Cardiac muscle cell (in vitro differentiated cells and primary cell): Measurements from ENCODE around the gene FADS2. TPM values are rescaled to one million over a fixed set of nuclear protein-coding genes. Genes with fewer than 3 reads are reported as not detected.

Source experiments
- DNase-seq, 2 donors: peaks; one replicate each; pipeline versions ENCODE4 v3.0.0 to v3.0.0-alpha.2; 2010 to 2017; ENCODE audit warnings: low read depth in 1 of 2, low spot score in 1 of 2
- H3K27ac ChIP-seq: fragments of 200-600 bp; sonication (generic); 2 replicates; pipeline ENCODE4 v1.5.1; 2016
- H3K27me3 ChIP-seq: fragments of 200-600 bp; sonication (generic); 2 replicates; pipeline ENCODE4 v1.6.0; 2016; ENCODE audit warnings: control low read depth
- H3K36me3 ChIP-seq: fragments of 200-600 bp; sonication (generic); 2 replicates; pipeline ENCODE4 v1.5.1; 2016; ENCODE audit warnings: control low read depth
- H3K4me1 ChIP-seq: fragments of 200-600 bp; sonication (generic); 2 replicates; pipeline ENCODE4 v1.8.1; 2017; ENCODE audit warnings: low read depth, mild to moderate bottlenecking, mixed run types
- H3K4me3 ChIP-seq: fragments of 200-600 bp; sonication (generic); 2 replicates; pipeline ENCODE4 v1.5.1; 2016; ENCODE audit warnings: mild to moderate bottlenecking
- H3K9me3 ChIP-seq: fragments of 200-600 bp; sonication (generic); 2 replicates; pipeline ENCODE4 v1.5.1; 2017; ENCODE audit warnings: low read depth, mild to moderate bottlenecking, control low read depth
- polyA plus RNA-seq: library from polyadenylated mRNA; unstranded; fragments of >200 nt; fragmentation: Nextera tagmentation; extraction: Ambion mirVana; gene quantifications from 2 replicates; pipeline ENCODE4 v1.2.1, GENCODE V29; 2016
- total RNA-seq: library from RNA; depleted of rRNA; stranded (reverse); fragments of >200 nt; gene quantifications from 2 replicates; pipeline ENCODE4 v1.2.3, GENCODE V29; 2016
- TF ChIP-seq, protein P1 (sequence below): IDR thresholded peaks from 2 replicates; pipeline ENCODE4 v1.5.1; 2012; ENCODE audit warnings: low read depth, mild to moderate bottlenecking, low read length

FADS2 gene
- total and polyA plus RNA-seq, 2 experiments from 2014 or later = 103 to 262 TPM

DNA sequence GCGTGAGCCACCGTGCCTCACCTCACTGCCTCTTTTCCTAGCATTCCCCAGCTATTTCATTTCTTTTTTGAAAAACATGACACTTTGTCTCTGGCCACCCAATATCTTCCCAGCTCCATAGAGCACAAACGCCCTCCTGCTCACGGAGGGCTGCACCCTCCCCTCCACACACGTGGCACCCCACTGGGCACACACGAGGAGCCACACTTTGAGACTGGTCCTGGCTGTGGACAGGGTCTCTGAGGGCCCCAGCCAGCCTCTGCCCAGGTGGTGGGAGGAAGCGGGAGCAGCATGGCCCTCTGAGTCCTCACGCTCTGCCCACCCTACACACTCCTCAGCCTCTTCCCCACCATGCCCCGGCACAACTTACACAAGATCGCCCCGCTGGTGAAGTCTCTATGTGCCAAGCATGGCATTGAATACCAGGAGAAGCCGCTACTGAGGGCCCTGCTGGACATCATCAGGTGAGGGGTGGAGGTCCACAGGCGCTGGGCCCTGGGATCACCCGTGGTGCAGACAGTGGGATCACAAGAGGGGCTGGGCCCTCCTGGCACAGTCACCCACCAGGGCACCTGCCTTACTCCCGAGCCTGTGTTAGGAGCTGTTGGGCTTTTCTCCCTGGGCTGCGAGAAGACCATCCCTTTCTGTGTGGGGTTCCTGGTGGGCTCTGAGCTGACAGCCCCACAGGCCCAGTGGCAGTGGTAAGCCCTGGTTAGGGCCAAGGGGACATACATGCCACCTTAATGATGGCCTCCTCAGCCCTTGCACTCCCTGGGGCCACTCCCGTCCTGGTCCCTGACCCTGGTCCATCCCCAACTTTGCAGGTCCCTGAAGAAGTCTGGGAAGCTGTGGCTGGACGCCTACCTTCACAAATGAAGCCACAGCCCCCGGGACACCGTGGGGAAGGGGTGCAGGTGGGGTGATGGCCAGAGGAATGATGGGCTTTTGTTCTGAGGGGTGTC lies 37.0 kb downstream of the FADS2 start:
- peaks cover 28% of the 10 kb centered on the region for H3K4me1 ChIP-seq
- H3K27ac ChIP-seq = no peak overlapping the region
- no peak for DNase-seq
- no peaks in the 10 kb centered on the region for H3K27me3 ChIP-seq
- no peak overlapping the region for H3K4me3 ChIP-seq
- H3K9me3 ChIP-seq = no peaks in the 10 kb centered on the region
- TF ChIP-seq, protein P1, sequence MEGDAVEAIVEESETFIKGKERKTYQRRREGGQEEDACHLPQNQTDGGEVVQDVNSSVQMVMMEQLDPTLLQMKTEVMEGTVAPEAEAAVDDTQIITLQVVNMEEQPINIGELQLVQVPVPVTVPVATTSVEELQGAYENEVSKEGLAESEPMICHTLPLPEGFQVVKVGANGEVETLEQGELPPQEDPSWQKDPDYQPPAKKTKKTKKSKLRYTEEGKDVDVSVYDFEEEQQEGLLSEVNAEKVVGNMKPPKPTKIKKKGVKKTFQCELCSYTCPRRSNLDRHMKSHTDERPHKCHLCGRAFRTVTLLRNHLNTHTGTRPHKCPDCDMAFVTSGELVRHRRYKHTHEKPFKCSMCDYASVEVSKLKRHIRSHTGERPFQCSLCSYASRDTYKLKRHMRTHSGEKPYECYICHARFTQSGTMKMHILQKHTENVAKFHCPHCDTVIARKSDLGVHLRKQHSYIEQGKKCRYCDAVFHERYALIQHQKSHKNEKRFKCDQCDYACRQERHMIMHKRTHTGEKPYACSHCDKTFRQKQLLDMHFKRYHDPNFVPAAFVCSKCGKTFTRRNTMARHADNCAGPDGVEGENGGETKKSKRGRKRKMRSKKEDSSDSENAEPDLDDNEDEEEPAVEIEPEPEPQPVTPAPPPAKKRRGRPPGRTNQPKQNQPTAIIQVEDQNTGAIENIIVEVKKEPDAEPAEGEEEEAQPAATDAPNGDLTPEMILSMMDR = no peak
- peaks cover 13% of the 10 kb centered on the region for H3K36me3 ChIP-seq

DNA sequence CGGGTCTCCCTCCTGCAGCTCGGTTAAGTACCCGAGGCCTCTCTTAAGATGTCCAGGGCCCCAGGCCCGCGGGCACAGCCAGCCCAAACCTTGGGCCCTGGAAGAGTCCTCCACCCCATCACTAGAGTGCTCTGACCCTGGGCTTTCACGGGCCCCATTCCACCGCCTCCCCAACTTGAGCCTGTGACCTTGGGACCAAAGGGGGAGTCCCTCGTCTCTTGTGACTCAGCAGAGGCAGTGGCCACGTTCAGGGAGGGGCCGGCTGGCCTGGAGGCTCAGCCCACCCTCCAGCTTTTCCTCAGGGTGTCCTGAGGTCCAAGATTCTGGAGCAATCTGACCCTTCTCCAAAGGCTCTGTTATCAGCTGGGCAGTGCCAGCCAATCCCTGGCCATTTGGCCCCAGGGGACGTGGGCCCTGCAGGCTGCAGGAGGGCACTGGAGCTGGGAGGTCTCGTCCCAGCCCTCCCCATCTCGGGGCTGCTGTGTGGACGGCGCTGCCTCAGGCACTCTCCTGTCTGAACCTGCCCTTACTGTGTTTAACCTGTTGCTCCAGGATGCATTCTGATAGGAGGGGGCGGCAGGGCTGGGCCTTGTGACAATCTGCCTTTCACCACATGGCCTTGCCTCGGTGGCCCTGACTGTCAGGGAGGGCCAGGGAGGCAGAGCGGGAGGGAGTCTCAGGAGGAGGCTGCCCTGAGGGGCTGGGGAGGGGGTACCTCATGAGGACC lies 38.3 kb downstream of the FADS2 start:
- Histone ChIP-seq H3K4me3 (no peak overlapping the region), H3K27ac (no peak overlapping the region), H3K27me3 (no peaks in the 10 kb centered on the region), H3K9me3 (no peaks in the 10 kb centered on the region), H3K4me1 (peaks cover 39% of the 10 kb centered on the region), H3K36me3 (peaks cover 8% of the 10 kb centered on the region)
- no peak for DNase-seq
- TF ChIP-seq, protein P1 = no peak

DNA sequence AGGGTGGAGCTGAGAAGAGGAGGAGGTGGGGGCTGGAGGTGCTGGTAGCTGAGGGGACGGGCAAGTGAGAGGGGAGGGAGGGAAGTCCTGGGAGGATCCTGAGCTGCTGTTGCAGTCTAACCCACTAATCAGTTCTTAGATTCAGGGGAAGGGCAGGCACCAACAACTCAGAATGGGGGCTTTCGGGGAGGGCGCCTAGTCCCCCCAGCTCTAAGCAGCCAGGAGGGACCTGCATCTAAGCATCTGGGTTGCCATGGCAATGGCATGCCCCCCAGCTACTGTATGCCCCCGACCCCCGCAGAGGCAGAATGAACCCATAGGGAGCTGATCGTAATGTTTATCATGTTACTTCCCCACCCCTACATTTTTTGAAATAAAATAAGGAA lies 38.9 kb downstream of the FADS2 start:
- no peaks in the 10 kb centered on the region for H3K9me3 ChIP-seq
- no peak overlapping the region for H3K27ac ChIP-seq
- DNase-seq = no peak

DNA sequence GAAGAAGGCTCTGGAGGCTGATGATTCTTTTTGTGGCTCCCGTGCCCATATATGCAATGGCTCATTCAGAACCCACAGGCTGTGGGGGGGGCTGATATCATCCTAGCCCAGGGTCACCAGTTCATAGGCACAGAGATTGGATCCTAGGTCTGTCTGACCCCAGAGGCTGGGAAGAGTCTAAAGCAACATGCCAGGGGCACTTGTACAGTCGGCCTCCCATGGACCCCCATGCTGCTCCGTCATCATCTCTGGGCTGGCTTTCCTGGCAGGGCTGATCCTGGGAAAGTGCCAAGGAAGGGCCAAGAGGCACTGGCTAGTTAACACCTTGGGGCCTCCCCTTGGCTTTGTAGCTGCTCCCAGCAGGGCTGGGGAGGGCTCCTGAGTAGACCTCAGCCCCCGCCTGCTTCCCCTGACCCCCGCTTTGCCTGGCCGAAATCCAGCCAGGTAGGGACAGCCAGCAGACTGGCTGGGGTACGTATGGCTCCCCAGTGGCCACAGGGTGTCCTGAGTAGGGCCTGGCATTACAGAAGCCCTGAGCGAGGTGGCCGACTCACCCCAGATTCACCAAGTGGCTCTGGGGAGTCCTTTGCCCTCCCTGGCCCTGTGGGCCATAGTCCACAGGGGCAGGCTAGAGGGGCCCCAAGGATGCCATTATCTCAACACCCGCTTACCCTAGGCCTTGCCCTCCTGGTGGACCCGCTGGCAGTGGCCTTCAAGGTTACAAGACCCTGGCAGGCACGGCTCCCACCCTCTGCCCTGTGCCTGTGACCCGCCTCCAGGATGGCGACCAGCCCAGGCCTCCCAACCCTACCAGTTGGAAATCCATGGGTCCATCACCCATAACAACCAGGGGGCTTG lies 40.7 kb downstream of the FADS2 start:
- H3K27me3 ChIP-seq = no peaks in the 10 kb centered on the region
- DNase-seq = no peak
- TF ChIP-seq, protein P1 = no peak
- no peaks in the 10 kb centered on the region for H3K9me3 ChIP-seq
- H3K4me1 ChIP-seq = peaks cover 27% of the 10 kb centered on the region
- no peak overlapping the region for H3K4me3 ChIP-seq
- H3K36me3 ChIP-seq = no peaks in the 10 kb centered on the region
- H3K27ac ChIP-seq = peak overlapping the region; percentile 72

More for the DNA sequence above, 38.9 kb downstream of the FADS2 start:
- Histone ChIP-seq H3K4me3 (no peak overlapping the region), H3K36me3 (peaks cover 8% of the 10 kb centered on the region), H3K4me1 (peaks cover 39% of the 10 kb centered on the region), H3K27me3 (no peaks in the 10 kb centered on the region)
- TF ChIP-seq, protein P1 = no peak

DNA sequence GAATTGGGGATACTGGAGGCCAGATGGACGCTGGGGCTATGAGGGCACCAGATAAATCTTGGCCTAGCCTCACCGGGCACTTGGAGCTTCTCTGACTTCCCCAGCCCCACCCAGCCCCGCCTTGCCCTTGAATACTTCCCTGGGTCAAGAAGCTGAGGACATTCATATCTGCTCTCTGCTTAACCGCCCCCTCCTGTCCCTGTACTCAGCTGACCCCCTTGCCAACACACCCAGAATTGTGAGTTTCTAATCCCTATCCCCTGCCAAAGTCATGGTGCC lies 41.3 kb downstream of the FADS2 start:
- no peaks in the 10 kb centered on the region for H3K9me3 ChIP-seq
- no peaks in the 10 kb centered on the region for H3K27me3 ChIP-seq
- no peak for DNase-seq
- H3K27ac ChIP-seq = peak overlapping the region; percentile 72
- H3K36me3 ChIP-seq = no peaks in the 10 kb centered on the region
- H3K4me1 ChIP-seq = peaks cover 27% of the 10 kb centered on the region
- TF ChIP-seq, protein P1 = no peak
- H3K4me3 ChIP-seq = no peak overlapping the region
